Brain microvascular endothelial cell (primary cell): Measurements from ENCODE around the gene XIST.

Experiments used
- DNase-seq: peaks from one replicate; pipeline ENCODE4 v3.0.0-alpha.2; 2020
- H3K27ac ChIP-seq: fragments of 250-450 bp; sonication (Bioruptor Pico); 2 replicates; pipeline ENCODE4 v1.5.1; 2020; ENCODE audit warnings: mild to moderate bottlenecking, moderate library complexity
- H3K27me3 ChIP-seq: fragments of 250-450 bp; sonication (Bioruptor Pico); replicated peaks from 2 replicates; pipeline ENCODE4 v1.5.1; 2020; ENCODE audit warnings: mild to moderate bottlenecking
- H3K36me3 ChIP-seq: fragments of 250-450 bp; sonication (Bioruptor Pico); replicated peaks from 2 replicates; pipeline ENCODE4 v1.5.1; 2020; ENCODE audit warnings: mild to moderate bottlenecking
- H3K4me3 ChIP-seq: 2 replicates; pipeline ENCODE4 v1.5.1; 2011; ENCODE audit warnings: low read depth, mild to moderate bottlenecking, control low read depth, low read length, moderate library complexity
- CTCF ChIP-seq: IDR thresholded peaks from 2 replicates; pipeline ENCODE4 v1.5.1; 2011; ENCODE audit warnings: low read depth, mild to moderate bottlenecking, moderate library complexity, low read length, control low read depth, inconsistent platforms; ENCODE audit errors: missing control alignments
- in situ Hi-C: cut with HindIII; loops from 2 replicates; pipeline ENCODE4 v1.10.0; 2017; ENCODE audit warnings: low sequenced_read_pairs, low pct_ligation_motif_present

The XIST gene

GRCh38 chrX:73836956-73837477 is 15.5 kb downstream of the XIST start:
- DNase-seq: no peak
- Histone ChIP-seq H3K27ac (no peak overlapping the region), H3K36me3 (peaks cover 2% of the 10 kb centered on the region), H3K4me3 (no peak overlapping the region), H3K27me3 (no peaks in the 10 kb centered on the region)
- no peak for TF ChIP-seq CTCF
- in situ Hi-C loops: no loop called here

GRCh38 chrX:73834219-73834618 is 18.3 kb downstream of the XIST start:
- no peak for TF ChIP-seq CTCF
- DNase-seq: no peak
- H3K36me3 ChIP-seq: no peaks in the 10 kb centered on the region
- in situ Hi-C loops: no loop called here
- no peaks in the 10 kb centered on the region for H3K27me3 ChIP-seq
- H3K4me3 ChIP-seq: no peak overlapping the region
- no peak overlapping the region for H3K27ac ChIP-seq

- in situ Hi-C loops: no loop called here
- no peak for TF ChIP-seq CTCF
Observed at GRCh38 chrX:73832319-73832718, 20.2 kb downstream of the XIST start.

GRCh38 chrX:73831500-73831899 is 21.0 kb downstream of the XIST start:
- Histone ChIP-seq H3K27ac (no peak overlapping the region), H3K36me3 (peaks cover 14% of the 10 kb centered on the region), H3K27me3 (no peaks in the 10 kb centered on the region), H3K4me3 (no peak overlapping the region)
- in situ Hi-C loops: no loop called here
- no peak for TF ChIP-seq CTCF
- DNase-seq: no peak

More at GRCh38 chrX:73832319-73832718, 20.2 kb downstream of the XIST start:
- DNase-seq: no peak
- Histone ChIP-seq H3K27me3 (no peaks in the 10 kb centered on the region), H3K27ac (no peak overlapping the region), H3K36me3 (peaks cover 9% of the 10 kb centered on the region), H3K4me3 (no peak overlapping the region)

GRCh38 chrX:73830489-73831414 is 21.8 kb downstream of the XIST start:
- in situ Hi-C loops: no loop called here
- peaks cover 20% of the 10 kb centered on the region for H3K36me3 ChIP-seq
- no peaks in the 10 kb centered on the region for H3K27me3 ChIP-seq
- H3K4me3 ChIP-seq: no peak overlapping the region
- H3K27ac ChIP-seq: no peak overlapping the region
- no peak for DNase-seq
- TF ChIP-seq CTCF: no peak
